ENCODE measurements around the gene KCNJ1.

KCNJ1 gene

GRCh38 chr11:128813729-128814128 lies 53.4 kb downstream of the KCNJ1 start:
- DNase-seq (ENCODE audit: low read depth): no peak
- no peak overlapping the region for H3K4me3 ChIP-seq (ENCODE audit: low read length)
- TF ChIP-seq, protein P1, sequence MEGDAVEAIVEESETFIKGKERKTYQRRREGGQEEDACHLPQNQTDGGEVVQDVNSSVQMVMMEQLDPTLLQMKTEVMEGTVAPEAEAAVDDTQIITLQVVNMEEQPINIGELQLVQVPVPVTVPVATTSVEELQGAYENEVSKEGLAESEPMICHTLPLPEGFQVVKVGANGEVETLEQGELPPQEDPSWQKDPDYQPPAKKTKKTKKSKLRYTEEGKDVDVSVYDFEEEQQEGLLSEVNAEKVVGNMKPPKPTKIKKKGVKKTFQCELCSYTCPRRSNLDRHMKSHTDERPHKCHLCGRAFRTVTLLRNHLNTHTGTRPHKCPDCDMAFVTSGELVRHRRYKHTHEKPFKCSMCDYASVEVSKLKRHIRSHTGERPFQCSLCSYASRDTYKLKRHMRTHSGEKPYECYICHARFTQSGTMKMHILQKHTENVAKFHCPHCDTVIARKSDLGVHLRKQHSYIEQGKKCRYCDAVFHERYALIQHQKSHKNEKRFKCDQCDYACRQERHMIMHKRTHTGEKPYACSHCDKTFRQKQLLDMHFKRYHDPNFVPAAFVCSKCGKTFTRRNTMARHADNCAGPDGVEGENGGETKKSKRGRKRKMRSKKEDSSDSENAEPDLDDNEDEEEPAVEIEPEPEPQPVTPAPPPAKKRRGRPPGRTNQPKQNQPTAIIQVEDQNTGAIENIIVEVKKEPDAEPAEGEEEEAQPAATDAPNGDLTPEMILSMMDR (IDR thresholded peaks at IDR 0.05; ENCODE audit: insufficient read depth, low read depth, low read length, missing control alignments): no peak

DNA sequence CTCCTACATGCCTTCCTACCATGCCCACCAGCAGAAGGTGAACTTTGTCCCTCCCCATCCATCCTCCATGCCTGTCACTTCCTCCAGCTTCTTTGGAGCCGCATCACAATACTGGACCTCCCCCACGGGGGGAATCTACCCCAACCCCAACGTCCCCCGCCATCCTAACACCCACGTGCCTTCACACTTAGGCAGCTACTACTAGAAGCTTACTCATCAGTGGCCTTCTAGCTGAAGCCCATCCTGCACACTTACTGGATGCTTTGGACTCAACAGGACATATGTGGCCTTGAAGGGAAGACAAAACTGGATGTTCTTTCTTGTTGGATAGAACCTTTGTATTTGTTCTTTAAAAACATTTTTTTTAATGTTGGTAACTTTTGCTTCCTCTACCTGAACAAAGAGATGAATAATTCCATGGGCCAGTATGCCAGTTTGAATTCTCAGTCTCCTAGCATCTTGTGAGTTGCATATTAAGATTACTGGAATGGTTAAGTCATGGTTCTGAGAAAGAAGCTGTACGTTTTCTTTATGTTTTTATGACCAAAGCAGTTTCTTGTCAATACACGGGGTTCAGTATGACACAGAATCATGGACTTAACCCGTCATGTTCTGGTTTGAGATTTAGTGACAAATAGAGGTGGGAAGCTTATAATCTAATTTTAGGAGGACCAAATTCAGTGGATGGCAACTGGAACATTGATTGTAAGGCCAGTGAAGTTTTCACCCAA lies 56.1 kb downstream of the KCNJ1 start:
- H3K4me3 ChIP-seq (ENCODE audit: low read length): no peak overlapping the region
- no peak for DNase-seq (ENCODE audit: low read depth)
- TF ChIP-seq, protein P1 (IDR thresholded peaks at IDR 0.05; ENCODE audit: insufficient read depth, low read depth, low read length, missing control alignments): no peak

- TF ChIP-seq, protein P1 (IDR thresholded peaks at IDR 0.05; ENCODE audit: insufficient read depth, low read depth, low read length, missing control alignments): no peak
- no peak overlapping the region for H3K4me3 ChIP-seq (ENCODE audit: low read length)
- DNase-seq (ENCODE audit: low read depth): peak; percentile 95
These were observed 58.0 kb downstream of the KCNJ1 start for GRCh38 chr11:128809128-128809527.

DNA sequence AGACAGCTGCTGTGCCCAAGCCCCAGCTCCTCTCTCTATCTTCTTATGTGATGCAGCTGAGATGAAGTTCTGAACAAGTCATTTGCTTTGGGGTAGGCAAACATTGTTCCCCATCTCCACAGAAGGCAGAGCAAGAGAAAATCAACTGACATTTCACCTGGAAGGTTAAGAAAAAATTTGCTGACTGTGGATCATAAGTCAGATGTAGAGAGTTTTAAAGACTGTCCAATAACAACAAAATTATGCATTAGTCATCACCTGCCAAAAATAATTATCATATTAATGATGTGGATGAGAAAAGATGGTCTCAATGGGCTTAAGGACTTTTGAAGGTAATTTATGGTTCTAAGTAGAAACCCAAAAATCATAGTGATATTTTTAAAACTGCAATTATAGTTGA lies 59.2 kb downstream of the KCNJ1 start:
- no peak overlapping the region for H3K4me3 ChIP-seq (ENCODE audit: low read length)
- TF ChIP-seq, protein P1 (IDR thresholded peaks at IDR 0.05; ENCODE audit: insufficient read depth, low read depth, low read length, missing control alignments): no peak
- DNase-seq (ENCODE audit: low read depth): no peak

DNA sequence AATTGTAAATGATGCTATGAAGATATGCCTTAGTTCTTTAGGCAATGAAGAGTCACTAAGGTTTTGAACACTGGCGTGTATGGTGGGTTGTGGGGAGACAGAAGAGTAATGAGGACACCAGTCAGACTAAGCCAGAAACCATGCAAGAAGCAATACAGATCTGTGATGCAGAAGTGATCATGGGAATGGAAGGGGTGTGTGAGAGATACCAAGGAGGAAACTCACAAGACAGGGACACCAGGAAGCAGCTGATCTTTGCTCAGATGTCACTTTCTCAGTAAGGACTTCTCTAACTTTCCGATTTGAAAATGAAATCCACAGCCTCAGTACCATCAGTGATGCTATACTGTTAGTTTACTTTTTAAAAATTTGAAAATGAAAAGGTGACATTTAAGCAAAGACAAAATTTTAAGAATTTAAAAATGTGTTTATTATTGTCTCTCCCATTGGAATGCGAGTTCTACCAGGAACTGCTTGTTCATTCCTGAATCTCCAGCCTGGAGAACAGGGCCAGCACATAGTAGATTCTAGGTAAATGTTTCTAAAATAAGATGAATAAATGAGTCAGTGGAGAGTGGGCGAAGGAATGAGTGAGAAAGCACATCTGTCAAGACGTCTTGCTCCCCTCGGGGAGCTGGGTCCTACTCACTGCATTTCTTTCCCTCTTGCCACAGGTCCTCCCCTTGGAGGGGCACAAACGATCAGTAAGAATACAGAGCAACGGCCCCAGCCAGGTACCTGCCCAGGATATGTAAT lies 60.4 kb downstream of the KCNJ1 start:
- H3K4me3 ChIP-seq (ENCODE audit: low read length): no peak overlapping the region
- DNase-seq (ENCODE audit: low read depth): peak; percentile 31
- TF ChIP-seq, protein P1 (IDR thresholded peaks at IDR 0.05; ENCODE audit: insufficient read depth, low read depth, low read length, missing control alignments): no peak

DNA sequence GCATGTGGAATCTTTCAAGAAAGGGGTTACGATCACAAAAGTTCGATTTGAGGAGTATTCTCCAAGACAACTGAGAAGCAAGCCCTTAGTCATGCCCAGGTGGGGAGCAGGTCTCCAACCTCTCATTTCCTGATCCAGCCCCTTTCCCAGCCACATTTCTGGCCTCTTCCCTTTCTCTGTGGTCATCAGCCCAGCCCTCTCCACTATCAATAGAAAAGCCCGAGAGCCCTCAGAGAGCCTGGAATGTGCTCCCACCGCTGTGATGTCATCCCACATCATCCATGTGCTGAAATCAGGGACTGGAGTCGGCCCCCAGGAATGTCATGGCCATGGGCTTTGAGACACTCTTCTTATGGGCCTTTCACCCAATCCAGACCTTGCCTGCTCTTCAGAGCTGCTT lies 62.6 kb downstream of the KCNJ1 start:
- TF ChIP-seq, protein P1 (IDR thresholded peaks at IDR 0.05; ENCODE audit: insufficient read depth, low read depth, low read length, missing control alignments): no peak
- no peak overlapping the region for H3K4me3 ChIP-seq (ENCODE audit: low read length)
- DNase-seq (ENCODE audit: low read depth): no peak

All from epithelial cell of esophagus (primary cell).